ENCODE data around the gene PDE3A. TPM values are rescaled to one million over a fixed set of nuclear protein-coding genes. Genes with fewer than 3 reads are reported as not detected.

PDE3A gene
- total RNA-seq, 1 donor from 2014 or later, result 0.39 TPM

GRCh38 chr12:20372326-20373096 lies 4.2 kb downstream of the PDE3A start:
- no peak for DNase-seq (ENCODE audit: low read depth in 2 of 2)

- peak in 1 of 2 donors; percentile 30 for DNase-seq (ENCODE audit: low read depth in 2 of 2)
Observed at GRCh38 chr12:20374795-20375194, 6.5 kb downstream of the PDE3A start.

- no peak for DNase-seq (ENCODE audit: low read depth in 2 of 2)
Observed at GRCh38 chr12:20375560-20375959, 7.2 kb downstream of the PDE3A start.

- peak; percentile 12 to 47 for DNase-seq (ENCODE audit: low read depth in 2 of 2)
Observed at GRCh38 chr12:20376984-20377383, 8.6 kb downstream of the PDE3A start.

- no peak for DNase-seq (ENCODE audit: low read depth in 2 of 2)
Observed at GRCh38 chr12:20377750-20378149, 9.4 kb downstream of the PDE3A start.

- DNase-seq (ENCODE audit: low read depth in 2 of 2), result no peak
Observed at GRCh38 chr12:20382117-20382516, 13.8 kb downstream of the PDE3A start.

- no peak for DNase-seq (ENCODE audit: low read depth in 2 of 2)
Observed at GRCh38 chr12:20383612-20384011, 15.3 kb downstream of the PDE3A start.

GRCh38 chr12:20384836-20385235 lies 16.5 kb downstream of the PDE3A start:
- peak in 1 of 2 donors; percentile 1 for DNase-seq (ENCODE audit: low read depth in 2 of 2)

- DNase-seq (ENCODE audit: low read depth in 2 of 2), result no peak
Observed at GRCh38 chr12:20390846-20391245, 22.5 kb downstream of the PDE3A start.

GRCh38 chr12:20392339-20392738 lies 24.0 kb downstream of the PDE3A start:
- no peak for DNase-seq (ENCODE audit: low read depth in 2 of 2)

- no peak for DNase-seq (ENCODE audit: low read depth in 2 of 2)
Observed at GRCh38 chr12:20393707-20394106, 25.4 kb downstream of the PDE3A start.

GRCh38 chr12:20395791-20396550 lies 27.6 kb downstream of the PDE3A start:
- no peak for DNase-seq (ENCODE audit: low read depth in 2 of 2)

GRCh38 chr12:20398686-20399085 lies 30.3 kb downstream of the PDE3A start:
- DNase-seq (ENCODE audit: low read depth in 2 of 2), result no peak

- no peak for DNase-seq (ENCODE audit: low read depth in 2 of 2)
Observed at GRCh38 chr12:20400003-20400402, 31.7 kb downstream of the PDE3A start.

GRCh38 chr12:20403230-20403629 lies 34.9 kb downstream of the PDE3A start:
- no peak for DNase-seq (ENCODE audit: low read depth in 2 of 2)

- DNase-seq (ENCODE audit: low read depth in 2 of 2), result peak in 1 of 2 donors; percentile 74
Observed at GRCh38 chr12:20404576-20405346, 36.4 kb downstream of the PDE3A start.

GRCh38 chr12:20409607-20410377 lies 41.5 kb downstream of the PDE3A start:
- no peak for DNase-seq (ENCODE audit: low read depth in 2 of 2)

- peak; percentile 1 to 3 for DNase-seq (ENCODE audit: low read depth in 2 of 2)
Observed at GRCh38 chr12:20410734-20411133, 42.4 kb downstream of the PDE3A start.

GRCh38 chr12:20411345-20411744 lies 43.0 kb downstream of the PDE3A start:
- no peak for DNase-seq (ENCODE audit: low read depth in 2 of 2)

- peak; percentile 88 to 90 for DNase-seq (ENCODE audit: low read depth in 2 of 2)
Observed at GRCh38 chr12:20415028-20415427, 46.7 kb downstream of the PDE3A start.

GRCh38 chr12:20415641-20416040 lies 47.3 kb downstream of the PDE3A start:
- peak in 1 of 2 donors; percentile 47 for DNase-seq (ENCODE audit: low read depth in 2 of 2)
